K562 (cell line): ENCODE data around the gene RNF31. TPM values are rescaled to one million over a fixed set of nuclear protein-coding genes. Genes with fewer than 3 reads are reported as not detected.
A peak's percentile ranks its signal among the peaks of the same experiment; 100 is the strongest.

ENCODE experiments used
- CREM ChIP-seq: IDR thresholded peaks from 2 replicates; pipeline ENCODE4 v1.6.1; 2014; ENCODE audit warnings: antibody characterized with exemption, low read depth
- HNRNPUL1 ChIP-seq: fragments of 200-400 bp; formaldehyde crosslinking; IDR thresholded peaks from 2 replicates; pipeline ENCODE4 v1.6.1; 2017; ENCODE audit warnings: low read length
- KDM2B ChIP-seq: fragments of 250-450 bp; sonication (Bioruptor Pico); IDR thresholded peaks from 2 replicates; pipeline ENCODE4 v1.8.0; 2021; ENCODE audit warnings: mild to moderate bottlenecking, moderate library complexity
- SMAD2 ChIP-seq: fragments of 150-350 bp; IDR thresholded peaks from 2 replicates; pipeline ENCODE4 v1.6.1; 2014; ENCODE audit warnings: low read depth, mild to moderate bottlenecking, low read length
- SMARCB1 ChIP-seq: IDR thresholded peaks from 2 replicates; pipeline ENCODE4 v1.6.1; 2011; ENCODE audit warnings: improper control_type of control experiment, low read depth; ENCODE audit not compliant: insufficient read length
- SRSF1 ChIP-seq: fragments of 200-400 bp; formaldehyde crosslinking; IDR thresholded peaks from 2 replicates; pipeline ENCODE4 v1.6.1; 2017; ENCODE audit warnings: mild to moderate bottlenecking, low read depth, low read length, moderate library complexity
- SRSF7 ChIP-seq: fragments of 200-400 bp; formaldehyde crosslinking; optimal IDR thresholded peaks from 2 replicates; pipeline ENCODE3; 2017; ENCODE audit warnings: mild to moderate bottlenecking, low read depth, low read length
- TEAD4 ChIP-seq, 2 experiments: sonication (generic) in 1 of 2; formaldehyde crosslinking in 1 of 2; IDR thresholded peaks; 2 replicates each; pipeline versions ENCODE4 v1.6.1 to v1.8.0; 2012 to 2022; ENCODE audit warnings: borderline replicate concordance in 1 of 2, inconsistent platforms in 1 of 2, low read length in 1 of 2, mild to moderate bottlenecking in 1 of 2, missing genetic modification reagents in 1 of 2
- TGIF2 ChIP-seq: sonication (generic); formaldehyde crosslinking; IDR thresholded peaks from 2 replicates; pipeline ENCODE4 v1.8.1; 2022; ENCODE audit warnings: mild to moderate bottlenecking, missing genetic modification reagents, moderate library complexity
- ZKSCAN1 ChIP-seq: fragments of 150-350 bp; IDR thresholded peaks from 2 replicates; pipeline ENCODE4 v1.6.1; 2016; ENCODE audit warnings: low read depth, low read length
- ZNF766 ChIP-seq: fragments of 200-800 bp; sonication (Bioruptor generic); conservative IDR thresholded peaks from 2 replicates; pipeline ENCODE4 v1.6.1; 2016; ENCODE audit warnings: missing genetic modification characterization, missing compliant biosample characterization
- polyA plus RNA-seq, 8 experiments: library from polyadenylated mRNA; depleted of rRNA in 4 of 8; stranded (reverse) in 5 of 8; unstranded in 3 of 8; fragments of >200 nt; fragmentation: Nextera tagmentation in 2 of 8; fragmentation: Illumina TruSeq in 1 of 8; extraction: Ambion mirVana in 2 of 8; extraction: Trizol in 1 of 8; gene quantifications; 2 replicates each; pipeline versions ENCODE4 v1.2.1 to v1.2.3, GENCODE V29; 2011 to 2014; ENCODE audit warnings: inconsistent platforms in 1 of 8, missing spikeins in 1 of 8
- total RNA-seq, 7 experiments: library from RNA; depleted of rRNA in 6 of 7; stranded (reverse); fragments of >200 nt in 6 of 7; fragmentation: Illumina TruSeq in 2 of 7; extraction: Trizol in 2 of 7; gene quantifications; 2 replicates each; pipeline versions ENCODE4 v1.2.1 to v1.2.3, GENCODE V29; 2011 to 2021; ENCODE audit warnings: low replicate concordance in 1 of 7
- TF ChIP-seq, protein P1 (sequence below): fragments of 450-650 bp; formaldehyde crosslinking; IDR thresholded peaks from 2 replicates; pipeline ENCODE4 v1.4.0; 2020; ENCODE audit warnings: mild to moderate bottlenecking, moderate library complexity
- TF ChIP-seq, protein P2 (sequence below): fragments of 450-650 bp; formaldehyde crosslinking; conservative IDR thresholded peaks from 2 replicates; pipeline ENCODE4 v1.4.0; 2022; ENCODE audit warnings: mild to moderate bottlenecking, missing genetic modification characterization
- TF ChIP-seq, protein P3 (sequence below): fragments of 250-450 bp; sonication (Bioruptor Pico); IDR thresholded peaks from 2 replicates; pipeline ENCODE4 v1.4.0; 2020
- TF ChIP-seq, protein P4 (sequence below): sonication (generic); formaldehyde crosslinking; IDR thresholded peaks from 2 replicates; pipeline ENCODE4 v1.8.0; 2022; ENCODE audit warnings: mild to moderate bottlenecking, low read depth, missing genetic modification reagents

The RNF31 gene
- total and polyA plus RNA-seq, 9 of the 15 experiments (the other 6 are each of a cell fraction or from before 2014, with no cell fraction given), result 3.1 to 47.6 (median 19.1) TPM

GRCh38 chr14:24113801-24114531, 33.3 kb upstream of the RNF31 start (continued):
- no peak for TF ChIP-seq TGIF2 (CRISPR knock-in tag)
- TF ChIP-seq, protein P1, sequence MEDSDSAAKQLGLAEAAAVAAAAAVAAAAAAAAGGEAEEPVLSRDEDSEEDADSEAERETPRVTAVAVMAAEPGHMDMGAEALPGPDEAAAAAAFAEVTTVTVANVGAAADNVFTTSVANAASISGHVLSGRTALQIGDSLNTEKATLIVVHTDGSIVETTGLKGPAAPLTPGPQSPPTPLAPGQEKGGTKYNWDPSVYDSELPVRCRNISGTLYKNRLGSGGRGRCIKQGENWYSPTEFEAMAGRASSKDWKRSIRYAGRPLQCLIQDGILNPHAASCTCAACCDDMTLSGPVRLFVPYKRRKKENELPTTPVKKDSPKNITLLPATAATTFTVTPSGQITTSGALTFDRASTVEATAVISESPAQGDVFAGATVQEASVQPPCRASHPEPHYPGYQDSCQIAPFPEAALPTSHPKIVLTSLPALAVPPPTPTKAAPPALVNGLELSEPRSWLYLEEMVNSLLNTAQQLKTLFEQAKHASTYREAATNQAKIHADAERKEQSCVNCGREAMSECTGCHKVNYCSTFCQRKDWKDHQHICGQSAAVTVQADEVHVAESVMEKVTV (CRISPR knock-in tag), result 0 out of 2 replicates have a peak, but pooled peaks have one; percentile 37
- no peak for TF ChIP-seq HNRNPUL1
- TF ChIP-seq ZNF766, result peak; percentile 46; the same call in 1 of the 2 replicates
- no peak for TF ChIP-seq SRSF1
- TF ChIP-seq ZKSCAN1, result no peak
- 0 out of 2 replicates have a peak, but pooled peaks have one; percentile 0 for TF ChIP-seq TEAD4 (IDR thresholded peaks at IDR 0.05; ENCODE audit: low read length)
- TF ChIP-seq TEAD4 (CRISPR knock-in tag; IDR thresholded peaks at IDR 0.05; ENCODE audit: borderline replicate concordance), result no peak
- TF ChIP-seq, protein P2, sequence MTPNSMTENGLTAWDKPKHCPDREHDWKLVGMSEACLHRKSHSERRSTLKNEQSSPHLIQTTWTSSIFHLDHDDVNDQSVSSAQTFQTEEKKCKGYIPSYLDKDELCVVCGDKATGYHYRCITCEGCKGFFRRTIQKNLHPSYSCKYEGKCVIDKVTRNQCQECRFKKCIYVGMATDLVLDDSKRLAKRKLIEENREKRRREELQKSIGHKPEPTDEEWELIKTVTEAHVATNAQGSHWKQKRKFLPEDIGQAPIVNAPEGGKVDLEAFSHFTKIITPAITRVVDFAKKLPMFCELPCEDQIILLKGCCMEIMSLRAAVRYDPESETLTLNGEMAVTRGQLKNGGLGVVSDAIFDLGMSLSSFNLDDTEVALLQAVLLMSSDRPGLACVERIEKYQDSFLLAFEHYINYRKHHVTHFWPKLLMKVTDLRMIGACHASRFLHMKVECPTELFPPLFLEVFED (CRISPR knock-in tag), result 0 out of 2 replicates have a peak, but pooled peaks have one; percentile 31
- peak; percentile 52 for TF ChIP-seq CREM
- TF ChIP-seq SMARCB1, result no peak
- TF ChIP-seq SMAD2, result no peak
- TF ChIP-seq SRSF7, result no peak
- TF ChIP-seq, protein P3, sequence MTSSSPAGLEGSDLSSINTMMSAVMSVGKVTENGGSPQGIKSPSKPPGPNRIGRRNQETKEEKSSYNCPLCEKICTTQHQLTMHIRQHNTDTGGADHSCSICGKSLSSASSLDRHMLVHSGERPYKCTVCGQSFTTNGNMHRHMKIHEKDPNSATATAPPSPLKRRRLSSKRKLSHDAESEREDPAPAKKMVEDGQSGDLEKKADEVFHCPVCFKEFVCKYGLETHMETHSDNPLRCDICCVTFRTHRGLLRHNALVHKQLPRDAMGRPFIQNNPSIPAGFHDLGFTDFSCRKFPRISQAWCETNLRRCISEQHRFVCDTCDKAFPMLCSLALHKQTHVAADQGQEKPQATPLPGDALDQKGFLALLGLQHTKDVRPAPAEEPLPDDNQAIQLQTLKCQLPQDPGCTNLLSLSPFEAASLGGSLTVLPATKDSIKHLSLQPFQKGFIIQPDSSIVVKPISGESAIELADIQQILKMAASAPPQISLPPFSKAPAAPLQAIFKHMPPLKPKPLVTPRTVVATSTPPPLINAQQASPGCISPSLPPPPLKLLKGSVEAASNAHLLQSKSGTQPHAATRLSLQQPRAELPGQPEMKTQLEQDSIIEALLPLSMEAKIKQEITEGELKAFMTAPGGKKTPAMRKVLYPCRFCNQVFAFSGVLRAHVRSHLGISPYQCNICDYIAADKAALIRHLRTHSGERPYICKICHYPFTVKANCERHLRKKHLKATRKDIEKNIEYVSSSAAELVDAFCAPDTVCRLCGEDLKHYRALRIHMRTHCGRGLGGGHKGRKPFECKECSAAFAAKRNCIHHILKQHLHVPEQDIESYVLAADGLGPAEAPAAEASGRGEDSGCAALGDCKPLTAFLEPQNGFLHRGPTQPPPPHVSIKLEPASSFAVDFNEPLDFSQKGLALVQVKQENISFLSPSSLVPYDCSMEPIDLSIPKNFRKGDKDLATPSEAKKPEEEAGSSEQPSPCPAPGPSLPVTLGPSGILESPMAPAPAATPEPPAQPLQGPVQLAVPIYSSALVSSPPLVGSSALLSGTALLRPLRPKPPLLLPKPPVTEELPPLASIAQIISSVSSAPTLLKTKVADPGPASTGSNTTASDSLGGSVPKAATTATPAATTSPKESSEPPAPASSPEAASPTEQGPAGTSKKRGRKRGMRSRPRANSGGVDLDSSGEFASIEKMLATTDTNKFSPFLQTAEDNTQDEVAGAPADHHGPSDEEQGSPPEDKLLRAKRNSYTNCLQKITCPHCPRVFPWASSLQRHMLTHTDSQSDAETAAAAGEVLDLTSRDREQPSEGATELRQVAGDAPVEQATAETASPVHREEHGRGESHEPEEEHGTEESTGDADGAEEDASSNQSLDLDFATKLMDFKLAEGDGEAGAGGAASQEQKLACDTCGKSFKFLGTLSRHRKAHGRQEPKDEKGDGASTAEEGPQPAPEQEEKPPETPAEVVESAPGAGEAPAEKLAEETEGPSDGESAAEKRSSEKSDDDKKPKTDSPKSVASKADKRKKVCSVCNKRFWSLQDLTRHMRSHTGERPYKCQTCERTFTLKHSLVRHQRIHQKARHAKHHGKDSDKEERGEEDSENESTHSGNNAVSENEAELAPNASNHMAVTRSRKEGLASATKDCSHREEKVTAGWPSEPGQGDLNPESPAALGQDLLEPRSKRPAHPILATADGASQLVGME, result no peak
- TF ChIP-seq, protein P4, sequence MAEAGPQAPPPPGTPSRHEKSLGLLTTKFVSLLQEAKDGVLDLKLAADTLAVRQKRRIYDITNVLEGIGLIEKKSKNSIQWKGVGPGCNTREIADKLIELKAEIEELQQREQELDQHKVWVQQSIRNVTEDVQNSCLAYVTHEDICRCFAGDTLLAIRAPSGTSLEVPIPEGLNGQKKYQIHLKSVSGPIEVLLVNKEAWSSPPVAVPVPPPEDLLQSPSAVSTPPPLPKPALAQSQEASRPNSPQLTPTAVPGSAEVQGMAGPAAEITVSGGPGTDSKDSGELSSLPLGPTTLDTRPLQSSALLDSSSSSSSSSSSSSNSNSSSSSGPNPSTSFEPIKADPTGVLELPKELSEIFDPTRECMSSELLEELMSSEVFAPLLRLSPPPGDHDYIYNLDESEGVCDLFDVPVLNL (CRISPR knock-in tag), result no peak
- TF ChIP-seq KDM2B (CRISPR knock-in tag), result 0 out of 2 replicates have a peak, but pooled peaks have one; percentile 33
